Suprapubic skin (tissue), 4 donors: ENCODE data around the gene C3orf22. TPM values are rescaled to one million over a fixed set of nuclear protein-coding genes. Genes with fewer than 3 reads are reported as not detected.
"Not testable (repeated sequence)": the region's sequence is repeated elsewhere in the genome, so short reads cannot be mapped to it uniquely, and the experiment has no call there.

Source experiments
- DNase-seq, 2 donors: peaks; one replicate each; pipeline ENCODE4 v3.0.0-alpha.2; 2019; ENCODE audit warnings: low spot score in 2 of 2
- H3K27ac ChIP-seq: fragments of 200-600 bp; sonication (generic); one replicate; pipeline ENCODE4 v1.5.1; 2019
- H3K27me3 ChIP-seq: fragments of 200-600 bp; sonication (generic); one replicate; pipeline ENCODE4 v1.5.1; 2019
- H3K36me3 ChIP-seq: fragments of 200-600 bp; sonication (generic); one replicate; pipeline ENCODE4 v1.5.1; 2019
- H3K4me1 ChIP-seq: fragments of 200-600 bp; sonication (generic); one replicate; pipeline ENCODE4 v1.5.1; 2019
- H3K4me3 ChIP-seq: fragments of 200-600 bp; sonication (generic); one replicate; pipeline ENCODE4 v1.5.1; 2019; ENCODE audit warnings: mild to moderate bottlenecking
- H3K9me3 ChIP-seq: fragments of 200-600 bp; sonication (generic); one replicate; pipeline ENCODE4 v1.5.1; 2019
- EP300 ChIP-seq: sonication (generic); formaldehyde crosslinking; IDR thresholded peaks from one replicate; pipeline ENCODE4 v1.6.1; 2017; ENCODE audit warnings: antibody characterized with exemption
- POLR2A ChIP-seq, 2 donors: fragments of 450-650 bp; IDR thresholded peaks; one replicate each; pipeline ENCODE4 v1.6.1; 2017; ENCODE audit warnings: antibody characterized with exemption in 2 of 2, mild to moderate bottlenecking in 2 of 2, moderate library complexity in 2 of 2
- POLR2AphosphoS5 ChIP-seq, 3 donors: sonication (generic); formaldehyde crosslinking; IDR thresholded peaks; one replicate each; pipeline ENCODE4 v1.6.1; 2017; ENCODE audit warnings: antibody characterized with exemption in 3 of 3
- WGBS: methylation state at CpG from one replicate; pipeline ENCODE4 v1.1.5; 2018; 5-methylcytosine and 5-hydroxymethylcytosine counted together
- total RNA-seq, 4 donors: library from RNA; depleted of rRNA; stranded (reverse); fragments of >200 nt; gene quantifications; one replicate each; pipeline ENCODE4 v1.1.0, GENCODE V29; 2016
- TF ChIP-seq, protein P1 (sequence below), 2 donors: fragments of 200-600 bp in 1 of 2; fragments of 450-650 bp in 1 of 2; sonication (generic) in 1 of 2; IDR thresholded peaks; one replicate each; pipeline ENCODE4 v1.5.1; 2016 to 2019; ENCODE audit warnings: antibody characterized with exemption in 2 of 2, mild to moderate bottlenecking in 1 of 2, moderate library complexity in 1 of 2

Gene C3orf22
- total RNA-seq, 4 donors from 2014 or later = not detected

DNA sequence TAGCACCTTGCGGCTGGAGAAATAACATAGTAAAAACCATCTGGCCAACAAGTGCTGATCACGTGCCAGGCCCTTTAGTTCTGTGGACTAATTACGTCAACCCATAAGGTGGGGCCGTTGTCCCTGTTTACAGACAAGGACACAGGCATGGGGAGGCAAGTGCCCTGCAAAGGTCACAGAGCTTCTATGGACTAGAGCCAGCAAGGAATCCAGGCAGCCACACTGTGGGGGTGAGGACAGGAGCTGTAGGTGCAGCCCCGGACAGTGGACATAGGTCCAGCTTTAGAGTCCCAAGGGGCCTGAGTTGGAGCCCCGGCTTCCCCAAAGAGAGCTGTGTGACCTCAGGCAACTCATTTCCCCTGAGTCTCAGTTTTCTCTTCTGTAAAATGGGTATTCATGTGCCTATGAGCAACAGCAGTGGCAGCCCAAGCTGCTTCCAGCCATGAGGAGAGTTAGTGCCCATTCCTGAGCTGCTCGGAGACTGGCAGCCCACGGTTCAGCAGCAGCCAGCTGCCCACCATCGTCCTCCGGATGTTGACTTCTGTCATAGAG, 20.9 kb downstream of the C3orf22 start:
- WGBS = 65% methylated on average over 5 of the region's 10 CpGs
- Histone ChIP-seq H3K36me3 (no peaks in the 10 kb centered on the region), H3K4me1 (peaks cover 9% of the 10 kb centered on the region), H3K4me3 (no peak overlapping the region), H3K27ac (no peak overlapping the region), H3K27me3 (peaks cover 63% of the 10 kb centered on the region), H3K9me3 (no peaks in the 10 kb centered on the region)
- no peak for TF ChIP-seq POLR2A (IDR thresholded peaks at IDR 0.05)
- TF ChIP-seq, protein P1, sequence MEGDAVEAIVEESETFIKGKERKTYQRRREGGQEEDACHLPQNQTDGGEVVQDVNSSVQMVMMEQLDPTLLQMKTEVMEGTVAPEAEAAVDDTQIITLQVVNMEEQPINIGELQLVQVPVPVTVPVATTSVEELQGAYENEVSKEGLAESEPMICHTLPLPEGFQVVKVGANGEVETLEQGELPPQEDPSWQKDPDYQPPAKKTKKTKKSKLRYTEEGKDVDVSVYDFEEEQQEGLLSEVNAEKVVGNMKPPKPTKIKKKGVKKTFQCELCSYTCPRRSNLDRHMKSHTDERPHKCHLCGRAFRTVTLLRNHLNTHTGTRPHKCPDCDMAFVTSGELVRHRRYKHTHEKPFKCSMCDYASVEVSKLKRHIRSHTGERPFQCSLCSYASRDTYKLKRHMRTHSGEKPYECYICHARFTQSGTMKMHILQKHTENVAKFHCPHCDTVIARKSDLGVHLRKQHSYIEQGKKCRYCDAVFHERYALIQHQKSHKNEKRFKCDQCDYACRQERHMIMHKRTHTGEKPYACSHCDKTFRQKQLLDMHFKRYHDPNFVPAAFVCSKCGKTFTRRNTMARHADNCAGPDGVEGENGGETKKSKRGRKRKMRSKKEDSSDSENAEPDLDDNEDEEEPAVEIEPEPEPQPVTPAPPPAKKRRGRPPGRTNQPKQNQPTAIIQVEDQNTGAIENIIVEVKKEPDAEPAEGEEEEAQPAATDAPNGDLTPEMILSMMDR (IDR thresholded peaks at IDR 0.05) = no peak
- no peak for TF ChIP-seq EP300
- no peak for TF ChIP-seq POLR2AphosphoS5 (IDR thresholded peaks at IDR 0.05)
- DNase-seq = peak; percentile 42 to 67

DNA sequence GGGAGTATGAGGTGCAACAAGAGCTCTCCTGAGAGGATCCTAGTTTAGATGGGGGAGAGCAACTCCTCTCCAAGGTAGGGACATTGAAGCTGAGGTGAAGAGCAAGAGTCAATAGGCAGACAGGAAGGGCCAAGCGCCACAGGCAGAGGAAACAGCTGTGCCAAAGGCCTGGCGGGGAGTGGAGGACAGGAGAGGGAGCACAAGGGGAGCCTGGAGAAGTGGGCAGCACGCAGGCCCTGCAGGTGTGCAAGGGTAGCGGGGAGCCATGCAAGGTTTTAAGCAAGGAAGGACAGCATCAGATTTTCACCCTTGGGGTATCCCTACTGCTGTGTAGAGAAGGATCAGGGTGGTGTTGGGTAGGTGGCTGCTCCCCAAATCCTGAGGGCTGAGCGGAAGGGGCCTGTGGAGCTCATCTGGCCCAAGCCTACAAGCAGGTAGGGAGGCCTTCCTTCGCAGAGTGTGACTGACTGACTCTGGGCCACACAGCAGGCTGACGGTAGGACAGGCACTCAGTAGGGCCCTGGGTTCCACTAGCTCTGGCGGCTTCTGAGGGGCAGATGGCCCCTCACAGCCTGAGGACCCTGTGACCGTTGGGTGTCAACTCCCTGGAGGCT, 21.5 kb downstream of the C3orf22 start:
- Histone ChIP-seq H3K27ac (no peak overlapping the region), H3K9me3 (no peaks in the 10 kb centered on the region), H3K4me3 (no peak overlapping the region), H3K36me3 (no peaks in the 10 kb centered on the region), H3K4me1 (peaks cover 8% of the 10 kb centered on the region), H3K27me3 (peaks cover 57% of the 10 kb centered on the region)
- peak in 1 of 2 donors; percentile 21 for DNase-seq
- no peak for TF ChIP-seq POLR2A (IDR thresholded peaks at IDR 0.05)
- TF ChIP-seq, protein P1 (IDR thresholded peaks at IDR 0.05) = no peak
- no peak for TF ChIP-seq POLR2AphosphoS5 (IDR thresholded peaks at IDR 0.05)
- TF ChIP-seq EP300 = no peak
- WGBS = 77% methylated on average over 4 of the region's 9 CpGs

DNA sequence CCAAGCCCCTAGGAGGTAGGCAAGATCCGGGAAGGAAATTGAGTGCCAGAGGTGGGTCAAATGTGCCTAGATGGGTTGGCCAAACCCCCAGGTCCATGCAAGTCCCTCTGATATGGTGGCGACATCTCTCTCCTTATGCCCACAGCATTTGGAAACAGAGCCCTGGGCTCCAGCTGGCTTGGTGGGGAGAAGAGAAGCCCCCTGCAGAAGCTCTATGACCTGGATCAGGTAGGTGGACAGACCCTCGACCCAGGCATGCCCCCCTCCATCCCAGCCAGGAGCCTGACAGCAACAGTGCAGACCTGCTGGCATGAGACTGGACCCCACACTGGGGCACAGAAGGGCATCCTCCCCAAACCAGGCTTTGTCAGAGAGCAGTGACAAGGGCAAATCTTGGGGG, 22.6 kb downstream of the C3orf22 start:
- DNase-seq = peak in 1 of 2 donors; percentile 44
- no peak overlapping the region for H3K27ac ChIP-seq
- TF ChIP-seq POLR2A (IDR thresholded peaks at IDR 0.05) (no peak), EP300 (no peak), POLR2AphosphoS5 (IDR thresholded peaks at IDR 0.05) (no peak)
- TF ChIP-seq, protein P1 (IDR thresholded peaks at IDR 0.05) = no peak
- H3K9me3 ChIP-seq = no peaks in the 10 kb centered on the region
- 82% methylated on average over 3 of the region's 3 CpGs for WGBS
- no peaks in the 10 kb centered on the region for H3K36me3 ChIP-seq
- H3K27me3 ChIP-seq = peaks cover 46% of the 10 kb centered on the region
- no peak overlapping the region for H3K4me3 ChIP-seq
- H3K4me1 ChIP-seq = peaks cover 5% of the 10 kb centered on the region

DNA sequence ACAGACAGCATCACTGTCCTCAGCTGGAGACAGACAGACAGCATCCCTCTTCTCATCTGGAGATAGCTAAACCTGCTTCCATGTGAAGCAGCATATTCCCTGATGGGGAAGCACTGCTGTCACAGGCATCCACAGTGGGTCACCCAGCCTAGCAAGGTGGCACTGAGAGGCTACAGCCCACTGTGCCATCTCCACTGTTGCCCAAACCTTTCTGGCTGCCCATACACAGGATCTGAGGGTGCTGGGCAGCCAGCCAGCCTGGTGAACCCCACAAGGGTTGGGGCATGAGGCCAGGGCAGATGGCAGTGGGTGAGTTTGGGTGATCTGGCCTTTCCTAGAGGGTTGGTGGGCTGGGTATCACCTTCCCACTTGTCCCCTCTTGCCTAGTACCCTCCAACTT, 23.1 kb downstream of the C3orf22 start:
- DNase-seq = peak in 1 of 2 donors; percentile 19
- Histone ChIP-seq H3K27me3 (peaks cover 41% of the 10 kb centered on the region), H3K27ac (no peak overlapping the region), H3K4me3 (no peak overlapping the region), H3K4me1 (peaks cover under 1% of the 10 kb centered on the region), H3K9me3 (no peaks in the 10 kb centered on the region), H3K36me3 (no peaks in the 10 kb centered on the region)
- no peak for TF ChIP-seq POLR2A (IDR thresholded peaks at IDR 0.05)
- TF ChIP-seq EP300 = no peak
- TF ChIP-seq, protein P1 (IDR thresholded peaks at IDR 0.05) = no peak
- TF ChIP-seq POLR2AphosphoS5 (IDR thresholded peaks at IDR 0.05) = no peak

DNA sequence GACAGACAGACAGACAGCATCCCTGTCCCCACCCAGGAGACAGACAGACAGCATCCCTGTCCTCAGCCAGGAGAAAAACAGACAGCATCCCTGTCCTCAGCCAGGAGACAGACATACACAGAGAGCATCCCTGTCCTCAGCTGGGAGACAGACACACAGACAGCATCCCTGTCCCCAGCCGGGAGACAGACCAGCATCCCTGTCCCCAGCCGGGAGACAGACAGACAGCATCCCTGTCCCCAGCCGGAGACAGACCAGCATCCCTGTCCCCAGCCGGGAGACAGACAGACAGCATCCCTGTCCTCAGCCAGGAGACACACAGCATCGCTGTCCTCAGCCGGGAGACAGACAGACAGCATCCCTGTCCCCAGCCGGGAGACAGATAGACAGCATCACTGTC, 24.0 kb downstream of the C3orf22 start:
- not testable (repeated sequence) for H3K9me3 ChIP-seq, DNase-seq, H3K27ac ChIP-seq, H3K4me3 ChIP-seq, H3K36me3 ChIP-seq, H3K4me1 ChIP-seq
- WGBS = no CpG with 5 or more reads among the region's 7 CpGs
- H3K27me3 ChIP-seq = peaks cover 41% of the 10 kb centered on the region
